ENCODE data around the gene OR51D1.

The OR51D1 gene

GRCh38 chr11:4636136-4636535, 1.1 kb upstream of the OR51D1 start:
- Histone ChIP-seq H3K27ac (ENCODE audit: insufficient read depth in 1 of 2, low read depth in 1 of 2, low read length in 2 of 2, poor library complexity in 1 of 2, severe bottlenecking in 2 of 2) (no peak overlapping the region), H3K9me3 (ENCODE audit: control extremely low read depth in 1 of 5, control insufficient read depth in 4 of 5, insufficient read depth in 2 of 5, low read depth in 1 of 5, low read length in 4 of 5) (no peaks in the 10 kb centered on the region), H3K4me1 (ENCODE audit: control extremely low read depth in 1 of 4, control insufficient read depth in 4 of 4, insufficient read depth in 4 of 4, low read length in 3 of 4) (peaks cover 0 to 3% (median 0%) of the 10 kb centered on the region in 4 experiments), H3K4me3 (ENCODE audit: control insufficient read depth in 1 of 7, extremely low read depth in 1 of 7, insufficient read depth in 4 of 7, low read depth in 2 of 7, low read length in 6 of 7) (no peak overlapping the region), H3K36me3 (ENCODE audit: control insufficient read depth in 4 of 4, insufficient read depth in 4 of 4, low read length in 3 of 4) (no peaks in the 10 kb centered on the region), H3K27me3 (replicated peaks in 2 of 5; ENCODE audit: control insufficient read depth in 4 of 5, insufficient read depth in 5 of 5, low read length in 4 of 5) (peaks cover 0 to 3% (median 0%) of the 10 kb centered on the region in 5 experiments)
- no peak for DNase-seq
- WGBS (ENCODE audit: insufficient coverage), result 96% methylated on average over 2 of the region's 2 CpGs
- POLR2A ChIA-PET, result no interaction called here
- CTCF ChIA-PET, result interaction anchor here (0.6 to 3.4 kb wide), 20 partner anchors 8 to 568 kb away, joined by 3 to 38 read pairs (median 5); partner anchors contain the start of gene TRIM68

DNA sequence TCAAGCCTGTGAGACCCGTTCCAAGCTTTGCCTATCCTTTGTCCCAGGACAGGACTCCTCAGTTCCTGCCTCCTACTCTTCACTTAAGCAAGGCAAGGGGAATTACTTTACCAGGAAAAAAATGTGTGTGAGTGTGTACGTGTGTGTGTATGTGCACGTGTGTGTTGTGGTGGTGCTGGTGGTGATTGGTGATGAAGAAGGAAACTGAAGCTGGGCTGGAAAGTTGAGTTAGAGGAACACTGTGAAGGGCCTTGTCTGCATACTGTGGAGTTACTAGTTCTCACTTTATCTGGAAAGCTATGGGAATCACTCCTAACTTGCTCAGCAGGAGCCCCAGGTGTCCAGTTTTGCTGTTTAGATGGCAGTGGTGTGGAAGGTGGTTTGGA, 378 bp downstream of the OR51D1 start:
- Histone ChIP-seq H3K27me3 (replicated peaks in 2 of 5; ENCODE audit: control insufficient read depth in 4 of 5, insufficient read depth in 5 of 5, low read length in 4 of 5) (peaks cover 0 to 3% (median 0%) of the 10 kb centered on the region in 5 experiments), H3K27ac (ENCODE audit: insufficient read depth in 1 of 2, low read depth in 1 of 2, low read length in 2 of 2, poor library complexity in 1 of 2, severe bottlenecking in 2 of 2) (no peak overlapping the region), H3K36me3 (ENCODE audit: control insufficient read depth in 4 of 4, insufficient read depth in 4 of 4, low read length in 3 of 4) (no peaks in the 10 kb centered on the region), H3K4me1 (ENCODE audit: control extremely low read depth in 1 of 4, control insufficient read depth in 4 of 4, insufficient read depth in 4 of 4, low read length in 3 of 4) (peaks cover 0 to 3% (median 0%) of the 10 kb centered on the region in 4 experiments), H3K9me3 (ENCODE audit: control extremely low read depth in 1 of 5, control insufficient read depth in 4 of 5, insufficient read depth in 2 of 5, low read depth in 1 of 5, low read length in 4 of 5) (no peaks in the 10 kb centered on the region), H3K4me3 (ENCODE audit: control insufficient read depth in 1 of 7, extremely low read depth in 1 of 7, insufficient read depth in 4 of 7, low read depth in 2 of 7, low read length in 6 of 7) (no peak overlapping the region)
- DNase-seq, result no peak
- WGBS (ENCODE audit: insufficient coverage), result 96% methylated on average over 3 of the region's 3 CpGs
- CTCF ChIA-PET, result interaction anchor here (0.5 to 3.4 kb wide), 17 partner anchors 8 to 566 kb away, joined by 3 to 38 read pairs (median 5); no protein-coding TSS in a partner anchor
- POLR2A ChIA-PET, result no interaction called here

GRCh38 chr11:4639931-4640330, 2.7 kb downstream of the OR51D1 start:
- H3K36me3 ChIP-seq (ENCODE audit: control insufficient read depth in 4 of 4, insufficient read depth in 4 of 4, low read length in 3 of 4), result no peaks in the 10 kb centered on the region
- H3K27ac ChIP-seq (ENCODE audit: insufficient read depth in 1 of 2, low read depth in 1 of 2, low read length in 2 of 2, poor library complexity in 1 of 2, severe bottlenecking in 2 of 2), result no peak overlapping the region
- H3K9me3 ChIP-seq (ENCODE audit: control extremely low read depth in 1 of 5, control insufficient read depth in 4 of 5, insufficient read depth in 2 of 5, low read depth in 1 of 5, low read length in 4 of 5), result no peaks in the 10 kb centered on the region
- POLR2A ChIA-PET, result no interaction called here
- peaks cover 0 to 3% (median 0%) of the 10 kb centered on the region in 5 experiments for H3K27me3 ChIP-seq (replicated peaks in 2 of 5; ENCODE audit: control insufficient read depth in 4 of 5, insufficient read depth in 5 of 5, low read length in 4 of 5)
- CTCF ChIA-PET, result interaction anchor here (1.0 to 1.2 kb wide), 2 partner anchors 12 to 18 kb away, joined by 3 read pairs; no protein-coding TSS in a partner anchor
- peaks cover 0 to 3% (median 0%) of the 10 kb centered on the region in 4 experiments for H3K4me1 ChIP-seq (ENCODE audit: control extremely low read depth in 1 of 4, control insufficient read depth in 4 of 4, insufficient read depth in 4 of 4, low read length in 3 of 4)
- 96% methylated on average over 6 of the region's 6 CpGs for WGBS (ENCODE audit: insufficient coverage)
- no peak for DNase-seq
- no peak overlapping the region for H3K4me3 ChIP-seq (ENCODE audit: control insufficient read depth in 1 of 7, extremely low read depth in 1 of 7, insufficient read depth in 4 of 7, low read depth in 2 of 7, low read length in 6 of 7)

- H3K4me3 ChIP-seq (ENCODE audit: control insufficient read depth in 1 of 7, extremely low read depth in 1 of 7, insufficient read depth in 4 of 7, low read depth in 2 of 7, low read length in 6 of 7), result no peak overlapping the region
- WGBS (ENCODE audit: insufficient coverage), result 100% methylated on average over 6 of the region's 7 CpGs
- no peaks in the 10 kb centered on the region for H3K9me3 ChIP-seq (ENCODE audit: control extremely low read depth in 1 of 5, control insufficient read depth in 4 of 5, insufficient read depth in 2 of 5, low read depth in 1 of 5, low read length in 4 of 5)
- no peak for DNase-seq
- H3K27ac ChIP-seq (ENCODE audit: insufficient read depth in 1 of 2, low read depth in 1 of 2, low read length in 2 of 2, poor library complexity in 1 of 2, severe bottlenecking in 2 of 2), result no peak overlapping the region
- H3K4me1 ChIP-seq (ENCODE audit: control extremely low read depth in 1 of 4, control insufficient read depth in 4 of 4, insufficient read depth in 4 of 4, low read length in 3 of 4), result peaks cover 0 to 3% (median 0%) of the 10 kb centered on the region in 4 experiments
- H3K36me3 ChIP-seq (ENCODE audit: control insufficient read depth in 4 of 4, insufficient read depth in 4 of 4, low read length in 3 of 4), result no peaks in the 10 kb centered on the region
- peaks cover 0 to 3% (median 0%) of the 10 kb centered on the region in 5 experiments for H3K27me3 ChIP-seq (replicated peaks in 2 of 5; ENCODE audit: control insufficient read depth in 4 of 5, insufficient read depth in 5 of 5, low read length in 4 of 5)
- ChIA-PET CTCF (no interaction called here), POLR2A (no interaction called here)
Measured at GRCh38 chr11:4641501-4641900, 4.2 kb downstream of the OR51D1 start.

DNA sequence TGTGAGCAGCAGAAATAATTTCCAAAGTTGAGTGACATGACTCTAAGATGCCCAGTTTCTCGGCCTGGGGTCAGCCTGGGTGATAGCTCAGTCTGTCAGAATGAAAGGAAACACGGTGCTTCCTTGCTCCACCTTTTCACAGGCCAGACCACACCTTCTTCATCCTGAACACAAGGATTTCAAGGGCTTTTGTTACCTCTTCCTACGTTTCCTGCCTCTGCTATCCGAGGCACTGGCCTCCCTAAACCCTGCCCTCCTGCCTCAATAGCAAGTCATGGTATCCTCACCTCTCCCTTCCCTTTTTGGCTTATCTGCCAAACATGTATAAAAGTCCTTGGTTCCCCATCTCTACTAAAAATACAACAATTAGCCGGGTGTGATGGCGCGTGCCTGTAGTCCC, 4.8 kb downstream of the OR51D1 start:
- no peak overlapping the region for H3K4me3 ChIP-seq (ENCODE audit: control insufficient read depth in 1 of 7, extremely low read depth in 1 of 7, insufficient read depth in 4 of 7, low read depth in 2 of 7, low read length in 6 of 7)
- no peaks in the 10 kb centered on the region for H3K9me3 ChIP-seq (ENCODE audit: control extremely low read depth in 1 of 5, control insufficient read depth in 4 of 5, insufficient read depth in 2 of 5, low read depth in 1 of 5, low read length in 4 of 5)
- CTCF ChIA-PET, result interaction anchor here (1.2 kb wide), 1 partner anchor 11 kb away, joined by 3 read pairs; no protein-coding TSS in a partner anchor
- WGBS (ENCODE audit: insufficient coverage), result 86% methylated on average over 4 of the region's 7 CpGs
- H3K4me1 ChIP-seq (ENCODE audit: control extremely low read depth in 1 of 4, control insufficient read depth in 4 of 4, insufficient read depth in 4 of 4, low read length in 3 of 4), result peaks cover 0 to 1% (median 0%) of the 10 kb centered on the region in 4 experiments
- peaks cover 0 to 2% (median 0%) of the 10 kb centered on the region in 5 experiments for H3K27me3 ChIP-seq (replicated peaks in 2 of 5; ENCODE audit: control insufficient read depth in 4 of 5, insufficient read depth in 5 of 5, low read length in 4 of 5)
- POLR2A ChIA-PET, result no interaction called here
- no peak overlapping the region for H3K27ac ChIP-seq (ENCODE audit: insufficient read depth in 1 of 2, low read depth in 1 of 2, low read length in 2 of 2, poor library complexity in 1 of 2, severe bottlenecking in 2 of 2)
- no peak for DNase-seq
- no peaks in the 10 kb centered on the region for H3K36me3 ChIP-seq (ENCODE audit: control insufficient read depth in 4 of 4, insufficient read depth in 4 of 4, low read length in 3 of 4)

GRCh38 chr11:4643076-4643475, 5.8 kb downstream of the OR51D1 start:
- Histone ChIP-seq H3K27ac (ENCODE audit: insufficient read depth in 1 of 2, low read depth in 1 of 2, low read length in 2 of 2, poor library complexity in 1 of 2, severe bottlenecking in 2 of 2) (no peak overlapping the region), H3K36me3 (ENCODE audit: control insufficient read depth in 4 of 4, insufficient read depth in 4 of 4, low read length in 3 of 4) (no peaks in the 10 kb centered on the region), H3K4me3 (ENCODE audit: control insufficient read depth in 1 of 7, extremely low read depth in 1 of 7, insufficient read depth in 4 of 7, low read depth in 2 of 7, low read length in 6 of 7) (no peak overlapping the region), H3K27me3 (replicated peaks in 2 of 5; ENCODE audit: control insufficient read depth in 4 of 5, insufficient read depth in 5 of 5, low read length in 4 of 5) (peaks cover 0 to 2% (median 0%) of the 10 kb centered on the region in 5 experiments), H3K9me3 (ENCODE audit: control extremely low read depth in 1 of 5, control insufficient read depth in 4 of 5, insufficient read depth in 2 of 5, low read depth in 1 of 5, low read length in 4 of 5) (no peaks in the 10 kb centered on the region), H3K4me1 (ENCODE audit: control extremely low read depth in 1 of 4, control insufficient read depth in 4 of 4, insufficient read depth in 4 of 4, low read length in 3 of 4) (no peaks in the 10 kb centered on the region)
- POLR2A ChIA-PET, result no interaction called here
- CTCF ChIA-PET, result interaction anchor here (1.2 kb wide), 1 partner anchor 12 kb away, joined by 3 read pairs; no protein-coding TSS in a partner anchor
- 74% methylated on average over 4 of the region's 5 CpGs for WGBS (ENCODE audit: insufficient coverage)
- DNase-seq, result no peak

- Histone ChIP-seq H3K27me3 (replicated peaks in 2 of 5; ENCODE audit: control insufficient read depth in 4 of 5, insufficient read depth in 5 of 5, low read length in 4 of 5) (peaks cover 0 to 2% (median 0%) of the 10 kb centered on the region in 5 experiments), H3K4me1 (ENCODE audit: control extremely low read depth in 1 of 4, control insufficient read depth in 4 of 4, insufficient read depth in 4 of 4, low read length in 3 of 4) (no peaks in the 10 kb centered on the region), H3K27ac (ENCODE audit: insufficient read depth in 1 of 2, low read depth in 1 of 2, low read length in 2 of 2, poor library complexity in 1 of 2, severe bottlenecking in 2 of 2) (no peak within 1 kb of the TSS), H3K9me3 (ENCODE audit: control extremely low read depth in 1 of 5, control insufficient read depth in 4 of 5, insufficient read depth in 2 of 5, low read depth in 1 of 5, low read length in 4 of 5) (no peaks in the 10 kb centered on the region), H3K36me3 (ENCODE audit: control insufficient read depth in 4 of 4, insufficient read depth in 4 of 4, low read length in 3 of 4) (no peaks in the 10 kb centered on the region), H3K4me3 (ENCODE audit: control insufficient read depth in 1 of 7, extremely low read depth in 1 of 7, insufficient read depth in 4 of 7, low read depth in 2 of 7, low read length in 6 of 7) (no peak within 1 kb of the TSS)
- WGBS (ENCODE audit: insufficient coverage), result 91% methylated on average over 2 of the region's 3 CpGs
- no peak for DNase-seq
- CTCF ChIA-PET, result no interaction called here
- POLR2A ChIA-PET, result no interaction called here
Measured at GRCh38 chr11:4643682-4644081, 6.4 kb downstream of the OR51D1 start, which contains the start of gene OR51E1. Gene OR51E1, plus strand, starts transcription at chr11:4643982. Its CDS starts 8,545 bp downstream, at chr11:4652527.
